H9 (cell line): ENCODE results near the gene DLK1. TPM values are rescaled to one million over a fixed set of nuclear protein-coding genes. Genes with fewer than 3 reads are reported as not detected.

ENCODE experiments used
- DNase-seq: peaks from one replicate; pipeline ENCODE4 v3.0.0-alpha.2; 2017
- H2AFZ ChIP-seq: one replicate; pipeline ENCODE4 v1.6.1; 2013; ENCODE audit warnings: mild to moderate bottlenecking, low read length, control low read depth, moderate library complexity
- H2AK5ac ChIP-seq: 2 replicates; pipeline ENCODE4 v1.6.1; 2013; ENCODE audit warnings: low read length, control low read depth, mixed read lengths; ENCODE audit not compliant: insufficient read length
- H2BK120ac ChIP-seq: one replicate; pipeline ENCODE4 v1.6.1; 2013; ENCODE audit warnings: low read depth, mild to moderate bottlenecking, low read length, control low read depth, inconsistent platforms; ENCODE audit not compliant: poor library complexity, severe bottlenecking
- H2BK12ac ChIP-seq: 2 replicates; pipeline ENCODE4 v1.6.1; 2013; ENCODE audit warnings: low read length, control low read depth, mixed read lengths, low read depth; ENCODE audit not compliant: insufficient read length
- H2BK15ac ChIP-seq: 2 replicates; pipeline ENCODE4 v1.6.1; 2013; ENCODE audit warnings: low read depth, low read length, control low read depth
- H2BK20ac ChIP-seq: one replicate; pipeline ENCODE4 v1.6.1; 2013; ENCODE audit warnings: low read depth, mild to moderate bottlenecking, low read length, control low read depth, inconsistent platforms; ENCODE audit not compliant: poor library complexity, severe bottlenecking
- H2BK5ac ChIP-seq: 2 replicates; pipeline ENCODE4 v1.6.1; 2013; ENCODE audit warnings: low read length, control low read depth, mixed read lengths; ENCODE audit not compliant: insufficient read length
- H3K14ac ChIP-seq: 2 replicates; pipeline ENCODE4 v1.6.1; 2013; ENCODE audit warnings: low read length, control low read depth; ENCODE audit not compliant: insufficient read depth
- H3K18ac ChIP-seq: 2 replicates; pipeline ENCODE4 v1.6.1; 2013; ENCODE audit warnings: low read depth, mild to moderate bottlenecking, mixed read lengths, low read length, control low read depth; ENCODE audit not compliant: insufficient read length
- H3K23ac ChIP-seq: 2 replicates; pipeline ENCODE4 v1.6.1; 2013; ENCODE audit warnings: low read length, control low read depth, mixed read lengths, low read depth; ENCODE audit not compliant: insufficient read length
- H3K23me2 ChIP-seq: 2 replicates; pipeline ENCODE4 v1.6.1; 2013; ENCODE audit warnings: low read depth, mild to moderate bottlenecking, mixed read lengths, low read length, control low read depth; ENCODE audit not compliant: insufficient read length, poor library complexity, severe bottlenecking
- H3K27ac ChIP-seq: 2 replicates; pipeline ENCODE4 v1.5.1; 2013; ENCODE audit warnings: low read length, control low read depth, mixed read lengths, low read depth; ENCODE audit not compliant: insufficient read length
- H3K27me3 ChIP-seq: 2 replicates; pipeline ENCODE4 v1.6.1; 2013; ENCODE audit warnings: low read length, control low read depth, inconsistent platforms; ENCODE audit not compliant: insufficient read depth
- H3K4ac ChIP-seq: 2 replicates; pipeline ENCODE4 v1.6.1; 2013; ENCODE audit warnings: low read depth, mild to moderate bottlenecking, control low read depth, inconsistent platforms, low read length, moderate library complexity
- H3K4me1 ChIP-seq: 2 replicates; pipeline ENCODE4 v1.6.1; 2013; ENCODE audit warnings: low read length, control low read depth, inconsistent platforms; ENCODE audit not compliant: insufficient read depth
- H3K4me2 ChIP-seq: 2 replicates; pipeline ENCODE4 v1.6.1; 2013; ENCODE audit warnings: low read length, control low read depth, mixed read lengths; ENCODE audit not compliant: insufficient read length, insufficient read depth
- H3K56ac ChIP-seq: 2 replicates; pipeline ENCODE4 v1.6.1; 2013; ENCODE audit warnings: low read depth, mild to moderate bottlenecking, mixed read lengths, low read length, control low read depth; ENCODE audit not compliant: insufficient read length
- H3K79me1 ChIP-seq: 2 replicates; pipeline ENCODE4 v1.6.1; 2013; ENCODE audit warnings: low read depth, mild to moderate bottlenecking, moderate library complexity, low read length, control low read depth, inconsistent platforms; ENCODE audit not compliant: insufficient read depth, poor library complexity, severe bottlenecking
- H3K79me2 ChIP-seq: 2 replicates; pipeline ENCODE4 v1.6.1; 2013; ENCODE audit warnings: low read length, control low read depth, inconsistent platforms; ENCODE audit not compliant: insufficient read depth
- H3K9ac ChIP-seq: 2 replicates; pipeline ENCODE4 v1.6.1; 2013; ENCODE audit warnings: low read length, control low read depth, mixed read lengths; ENCODE audit not compliant: insufficient read length; ENCODE audit errors: extremely low read depth
- H3K9me3 ChIP-seq: one replicate; pipeline ENCODE4 v1.6.1; 2013; ENCODE audit warnings: low read depth, low read length, inconsistent platforms; ENCODE audit not compliant: control insufficient read depth
- H3T11ph ChIP-seq: one replicate; pipeline ENCODE4 v1.6.1; 2013; ENCODE audit warnings: mild to moderate bottlenecking, low read length, control low read depth, inconsistent platforms
- H4K20me1 ChIP-seq: one replicate; pipeline ENCODE4 v1.6.1; 2013; ENCODE audit not compliant: control insufficient read depth, insufficient read length, insufficient read depth
- H4K5ac ChIP-seq: 2 replicates; pipeline ENCODE4 v1.6.1; 2013; ENCODE audit warnings: low read depth, mild to moderate bottlenecking, mixed read lengths, low read length, control low read depth; ENCODE audit not compliant: insufficient read length
- H4K8ac ChIP-seq: replicated peaks from 2 replicates; pipeline ENCODE4 v1.6.1; 2013; ENCODE audit warnings: low read length, control low read depth, mixed read lengths, low read depth; ENCODE audit not compliant: insufficient read length
- H4K91ac ChIP-seq: 2 replicates; pipeline ENCODE4 v1.6.1; 2013; ENCODE audit warnings: low read depth, mild to moderate bottlenecking, moderate library complexity, mixed read lengths, low read length, control low read depth; ENCODE audit not compliant: insufficient read length
- H3K27ac Mint-ChIP-seq, 3 experiments: 2 replicates in 2 of 3; 3 replicates in 1 of 3; pipeline ENCODE4 v1.8.0; 2020 to 2021; ENCODE audit warnings: mixed read lengths in 3 of 3, mild to moderate bottlenecking in 1 of 3, moderate library complexity in 1 of 3
- H3K27me3 Mint-ChIP-seq: 2 replicates; pipeline ENCODE4 v1.8.0; 2021; ENCODE audit warnings: low read depth, mild to moderate bottlenecking, moderate library complexity, mixed read lengths
- H3K36me3 Mint-ChIP-seq, 3 experiments: 2 replicates in 2 of 3; 3 replicates in 1 of 3; pipeline ENCODE4 v1.8.0; 2020 to 2021; ENCODE audit warnings: low read depth in 3 of 3, mixed read lengths in 3 of 3; ENCODE audit not compliant: insufficient read depth in 1 of 3
- H3K4me1 Mint-ChIP-seq, 2 experiments: 2 replicates each; pipeline ENCODE4 v1.8.0; 2020; ENCODE audit warnings: mixed read lengths in 2 of 2
- H3K4me3 Mint-ChIP-seq, 2 experiments: 2 replicates in 1 of 2; 3 replicates in 1 of 2; pipeline ENCODE4 v1.8.0; 2020 to 2021; ENCODE audit warnings: mild to moderate bottlenecking in 2 of 2, mixed read lengths in 2 of 2, moderate library complexity in 1 of 2
- H3K9me3 Mint-ChIP-seq, 2 experiments: 2 replicates in 1 of 2; 3 replicates in 1 of 2; pipeline ENCODE4 v1.8.0; 2020; ENCODE audit warnings: mild to moderate bottlenecking in 2 of 2, mixed read lengths in 2 of 2, moderate library complexity in 1 of 2
- CTCF ChIP-seq: fragments of 200-600 bp; sonication (generic); conservative IDR thresholded peaks from 3 replicates; pipeline ENCODE4 v1.8.0; 2021; ENCODE audit warnings: antibody characterized with exemption, mild to moderate bottlenecking
- WGBS: extraction: QIAGEN DNeasy Blood & Tissue Kit; methylation state at CpG from one replicate; pipeline ENCODE4 v1.1.7; 2013; ENCODE audit warnings: missing lambda C conversion rate, low lambda C conversion rate, mixed read lengths; ENCODE audit not compliant: insufficient read length; ENCODE audit errors: extremely low coverage; 5-methylcytosine and 5-hydroxymethylcytosine counted together
- total RNA-seq: library from RNA; stranded (reverse); gene quantifications from 2 replicates; pipeline ENCODE4 v1.2.1, GENCODE V29; 2021

The DLK1 gene
- total RNA-seq, 1 experiment from 2014 or later = 2.8 TPM

DNA sequence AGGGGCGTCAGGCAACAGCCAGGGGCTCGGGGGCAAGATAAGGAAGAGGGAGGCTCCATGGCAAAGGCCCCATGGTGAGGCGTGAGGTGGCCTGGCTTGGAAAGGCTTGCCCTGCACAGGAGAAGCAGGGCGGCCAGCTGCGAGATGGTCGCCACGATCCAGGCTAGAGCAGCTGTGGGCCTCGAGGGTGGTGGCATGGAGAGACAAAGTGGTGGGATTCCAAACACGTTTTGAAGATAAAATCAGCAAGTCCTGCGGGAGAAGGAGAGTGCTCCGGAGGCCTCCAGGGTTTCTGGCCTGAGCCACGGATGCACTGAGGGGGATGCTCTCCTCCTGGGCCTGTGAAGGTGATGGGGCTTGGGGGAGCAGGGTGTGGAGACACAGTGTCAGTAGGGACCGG is 20.5 kb upstream of the DLK1 start:
- no peaks in the 10 kb centered on the region for H3K79me1 ChIP-seq
- Mint-ChIP-seq H3K27ac (no peak overlapping the region), H3K4me1 (peaks cover 16 to 19% of the 10 kb centered on the region in 2 experiments), H3K4me3 (no peak overlapping the region), H3K27me3 (peaks cover 37% of the 10 kb centered on the region), H3K36me3 (no peaks in the 10 kb centered on the region), H3K9me3 (peaks cover 0 to 7% of the 10 kb centered on the region in 2 experiments; a peak in 2 of 5 replicates)
- no CpG with 5 or more reads among the region's 13 CpGs for WGBS
- H3K23ac ChIP-seq = no peak overlapping the region
- H3K9me3 ChIP-seq = no peaks in the 10 kb centered on the region
- no peak overlapping the region for H2AK5ac ChIP-seq
- H3K23me2 ChIP-seq = no peaks in the 10 kb centered on the region
- H3K79me2 ChIP-seq = no peaks in the 10 kb centered on the region
- TF ChIP-seq CTCF = no peak
- no peak overlapping the region for H2BK15ac ChIP-seq
- H3K4ac ChIP-seq = no peak overlapping the region
- no peak overlapping the region; the same call in 1 of the 2 replicates for H3K14ac ChIP-seq
- H2BK12ac ChIP-seq = no peak overlapping the region
- H3K4me1 ChIP-seq = no peaks in the 10 kb centered on the region
- no peaks in the 10 kb centered on the region for H4K20me1 ChIP-seq
- no peak overlapping the region for H3K56ac ChIP-seq
- DNase-seq = no peak
- no peak overlapping the region for H3T11ph ChIP-seq
- no peak overlapping the region for H2AFZ ChIP-seq
- no peak overlapping the region for H4K8ac ChIP-seq
- no peak overlapping the region for H3K9ac ChIP-seq
- H2BK5ac ChIP-seq = no peak overlapping the region
- no peak overlapping the region for H3K18ac ChIP-seq
- H4K5ac ChIP-seq = no peak overlapping the region
- no peak overlapping the region for H4K91ac ChIP-seq
- no peak overlapping the region for H2BK120ac ChIP-seq
- no peaks in the 10 kb centered on the region; the same call in 1 of the 2 replicates for H3K27me3 ChIP-seq
- H2BK20ac ChIP-seq = no peak overlapping the region
- H3K27ac ChIP-seq = no peak overlapping the region
- H3K4me2 ChIP-seq = no peak overlapping the region
